HL-60 (cell line): ENCODE measurements around the gene CAMSAP2.
A peak's percentile ranks its signal among the peaks of the same experiment; 100 is the strongest.

Experiments used
- DNase-seq, 2 experiments: peaks; one replicate each; pipeline ENCODE4 v3.0.0-alpha.2; 2010 to 2020; ENCODE audit warnings: low read depth in 1 of 2, low spot score in 1 of 2
- H3K27ac ChIP-seq: fragments of 250-450 bp; sonication (Bioruptor Pico); replicated peaks from 2 replicates; pipeline ENCODE4 v1.5.1; 2020; ENCODE audit warnings: mild to moderate bottlenecking, moderate library complexity
- H3K27me3 ChIP-seq: fragments of 250-450 bp; sonication (Bioruptor Pico); 2 replicates; pipeline ENCODE4 v1.5.1; 2021; ENCODE audit warnings: mild to moderate bottlenecking, moderate library complexity; ENCODE audit not compliant: insufficient read depth, poor library complexity, severe bottlenecking
- H3K4me3 ChIP-seq: replicated peaks from 2 replicates; pipeline ENCODE4 v1.5.1; 2011; ENCODE audit warnings: mild to moderate bottlenecking, control low read depth, low read length; ENCODE audit not compliant: insufficient read depth
- GABPA ChIP-seq: IDR thresholded peaks from 2 replicates; pipeline ENCODE4 v1.6.1; 2012; ENCODE audit warnings: low read depth
- POLR2AphosphoS5 ChIP-seq: IDR thresholded peaks from 2 replicates; pipeline ENCODE4 v1.6.1; 2012; ENCODE audit warnings: low read depth
- SPI1 ChIP-seq: IDR thresholded peaks from 2 replicates; pipeline ENCODE4 v1.6.1; 2012; ENCODE audit warnings: low read depth, mild to moderate bottlenecking, borderline replicate concordance
- TF ChIP-seq, protein P1 (sequence below): IDR thresholded peaks from 2 replicates; pipeline ENCODE4 v1.6.1; 2012; ENCODE audit warnings: low read depth; ENCODE audit not compliant: insufficient replicate concordance
- TF ChIP-seq, protein P2 (sequence below): IDR thresholded peaks from one replicate; pipeline ENCODE4 v1.5.1; 2011; ENCODE audit warnings: low read length, control low read depth, inconsistent platforms; ENCODE audit not compliant: insufficient read depth

Gene CAMSAP2

DNA sequence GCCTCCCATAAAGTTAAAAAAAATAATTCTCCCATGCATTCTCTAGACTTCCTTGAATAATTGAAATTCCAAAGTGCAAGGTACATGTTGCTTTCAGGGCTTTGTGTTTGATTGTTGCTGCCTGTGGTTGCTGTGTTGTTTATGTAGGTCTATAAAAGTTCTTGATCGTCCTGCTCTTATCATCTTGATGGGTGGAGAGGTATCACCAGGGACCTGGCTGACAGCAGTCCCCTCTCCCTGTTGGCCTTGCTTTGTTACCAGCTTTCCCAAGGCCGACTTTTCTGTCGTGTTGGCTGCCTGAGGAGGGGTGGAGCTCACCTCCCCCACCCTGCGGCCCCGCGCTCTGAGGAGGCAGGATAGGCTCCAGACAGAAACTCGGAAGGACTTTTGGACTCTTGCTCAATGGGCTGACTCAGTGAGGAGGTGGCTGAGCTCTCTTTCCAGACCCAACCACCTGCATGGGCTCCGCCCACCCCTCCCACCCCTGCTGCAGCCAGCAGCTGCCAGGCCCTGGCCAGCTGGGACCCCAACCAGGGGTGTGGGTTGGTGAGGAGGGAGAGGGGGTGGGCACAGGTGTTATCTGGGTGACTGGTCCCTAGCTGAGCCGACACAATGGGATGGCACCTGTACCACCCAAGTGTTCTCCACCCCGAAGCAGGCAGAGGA is 158.0 kb downstream of the CAMSAP2 start:
- TF ChIP-seq POLR2AphosphoS5 = no peak; the same call in 1 of the 2 replicates
- TF ChIP-seq SPI1 = no peak
- H3K27me3 ChIP-seq = no peaks in the 10 kb centered on the region
- peak overlapping the region; percentile 72 for H3K27ac ChIP-seq
- peak; percentile 87 to 89 for DNase-seq
- H3K4me3 ChIP-seq = no peak overlapping the region

DNA sequence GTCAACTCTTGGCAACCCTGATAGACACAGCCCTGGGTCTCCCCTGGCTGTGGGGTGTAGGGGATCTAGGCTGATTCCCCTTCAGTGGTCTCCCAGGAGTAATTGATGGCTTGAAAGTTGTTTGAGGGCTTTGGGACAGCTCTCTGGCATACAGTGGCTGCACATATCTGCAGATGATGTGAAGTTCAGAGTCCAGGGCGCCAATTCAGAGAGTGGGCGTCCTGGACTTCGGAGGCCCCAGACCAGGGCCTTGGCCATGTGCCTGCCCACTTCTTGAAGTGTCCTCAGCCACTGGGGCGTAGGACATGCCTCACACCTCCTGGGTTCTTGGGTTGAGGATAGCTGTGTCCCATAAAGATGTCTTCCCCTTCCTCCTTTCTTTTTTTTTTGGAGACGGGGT is 158.6 kb downstream of the CAMSAP2 start:
- Histone ChIP-seq H3K27ac (peak overlapping the region; percentile 72), H3K27me3 (no peaks in the 10 kb centered on the region), H3K4me3 (no peak overlapping the region)
- TF ChIP-seq POLR2AphosphoS5 (no peak), SPI1 (no peak), GABPA (no peak)
- TF ChIP-seq, protein P1, sequence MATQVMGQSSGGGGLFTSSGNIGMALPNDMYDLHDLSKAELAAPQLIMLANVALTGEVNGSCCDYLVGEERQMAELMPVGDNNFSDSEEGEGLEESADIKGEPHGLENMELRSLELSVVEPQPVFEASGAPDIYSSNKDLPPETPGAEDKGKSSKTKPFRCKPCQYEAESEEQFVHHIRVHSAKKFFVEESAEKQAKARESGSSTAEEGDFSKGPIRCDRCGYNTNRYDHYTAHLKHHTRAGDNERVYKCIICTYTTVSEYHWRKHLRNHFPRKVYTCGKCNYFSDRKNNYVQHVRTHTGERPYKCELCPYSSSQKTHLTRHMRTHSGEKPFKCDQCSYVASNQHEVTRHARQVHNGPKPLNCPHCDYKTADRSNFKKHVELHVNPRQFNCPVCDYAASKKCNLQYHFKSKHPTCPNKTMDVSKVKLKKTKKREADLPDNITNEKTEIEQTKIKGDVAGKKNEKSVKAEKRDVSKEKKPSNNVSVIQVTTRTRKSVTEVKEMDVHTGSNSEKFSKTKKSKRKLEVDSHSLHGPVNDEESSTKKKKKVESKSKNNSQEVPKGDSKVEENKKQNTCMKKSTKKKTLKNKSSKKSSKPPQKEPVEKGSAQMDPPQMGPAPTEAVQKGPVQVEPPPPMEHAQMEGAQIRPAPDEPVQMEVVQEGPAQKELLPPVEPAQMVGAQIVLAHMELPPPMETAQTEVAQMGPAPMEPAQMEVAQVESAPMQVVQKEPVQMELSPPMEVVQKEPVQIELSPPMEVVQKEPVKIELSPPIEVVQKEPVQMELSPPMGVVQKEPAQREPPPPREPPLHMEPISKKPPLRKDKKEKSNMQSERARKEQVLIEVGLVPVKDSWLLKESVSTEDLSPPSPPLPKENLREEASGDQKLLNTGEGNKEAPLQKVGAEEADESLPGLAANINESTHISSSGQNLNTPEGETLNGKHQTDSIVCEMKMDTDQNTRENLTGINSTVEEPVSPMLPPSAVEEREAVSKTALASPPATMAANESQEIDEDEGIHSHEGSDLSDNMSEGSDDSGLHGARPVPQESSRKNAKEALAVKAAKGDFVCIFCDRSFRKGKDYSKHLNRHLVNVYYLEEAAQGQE = no peak
- TF ChIP-seq, protein P2, sequence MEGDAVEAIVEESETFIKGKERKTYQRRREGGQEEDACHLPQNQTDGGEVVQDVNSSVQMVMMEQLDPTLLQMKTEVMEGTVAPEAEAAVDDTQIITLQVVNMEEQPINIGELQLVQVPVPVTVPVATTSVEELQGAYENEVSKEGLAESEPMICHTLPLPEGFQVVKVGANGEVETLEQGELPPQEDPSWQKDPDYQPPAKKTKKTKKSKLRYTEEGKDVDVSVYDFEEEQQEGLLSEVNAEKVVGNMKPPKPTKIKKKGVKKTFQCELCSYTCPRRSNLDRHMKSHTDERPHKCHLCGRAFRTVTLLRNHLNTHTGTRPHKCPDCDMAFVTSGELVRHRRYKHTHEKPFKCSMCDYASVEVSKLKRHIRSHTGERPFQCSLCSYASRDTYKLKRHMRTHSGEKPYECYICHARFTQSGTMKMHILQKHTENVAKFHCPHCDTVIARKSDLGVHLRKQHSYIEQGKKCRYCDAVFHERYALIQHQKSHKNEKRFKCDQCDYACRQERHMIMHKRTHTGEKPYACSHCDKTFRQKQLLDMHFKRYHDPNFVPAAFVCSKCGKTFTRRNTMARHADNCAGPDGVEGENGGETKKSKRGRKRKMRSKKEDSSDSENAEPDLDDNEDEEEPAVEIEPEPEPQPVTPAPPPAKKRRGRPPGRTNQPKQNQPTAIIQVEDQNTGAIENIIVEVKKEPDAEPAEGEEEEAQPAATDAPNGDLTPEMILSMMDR = no peak
- DNase-seq = no peak

GRCh38 chr1:200899015-200899386 is 160.3 kb downstream of the CAMSAP2 start:
- H3K27ac ChIP-seq = peak overlapping the region; percentile 72
- DNase-seq = peak; percentile 60 to 69
- H3K4me3 ChIP-seq = no peak overlapping the region
- H3K27me3 ChIP-seq = no peaks in the 10 kb centered on the region
- TF ChIP-seq, protein P2 = no peak
- TF ChIP-seq SPI1 = peak; percentile 44; the same call in 1 of the 2 replicates
- TF ChIP-seq, protein P1 = no peak

GRCh38 chr1:200899451-200899915 is 160.8 kb downstream of the CAMSAP2 start:
- DNase-seq = no peak
- Histone ChIP-seq H3K4me3 (no peak overlapping the region), H3K27ac (peak overlapping the region; percentile 72), H3K27me3 (no peaks in the 10 kb centered on the region)
- TF ChIP-seq SPI1 (no peak), POLR2AphosphoS5 (no peak), GABPA (no peak)
- TF ChIP-seq, protein P2 = no peak
- TF ChIP-seq, protein P1 = no peak
